HG03108 (cell line): Measurements from ENCODE around the gene SNN.

Experiments used
- ATAC-seq: cut with Tn5 transposase; IDR thresholded peaks from one replicate; pipeline ENCODE4 v1.9.1; 2021; ENCODE audit warnings: moderate library complexity; ENCODE audit not compliant: unreplicated experiment

SNN gene

DNA sequence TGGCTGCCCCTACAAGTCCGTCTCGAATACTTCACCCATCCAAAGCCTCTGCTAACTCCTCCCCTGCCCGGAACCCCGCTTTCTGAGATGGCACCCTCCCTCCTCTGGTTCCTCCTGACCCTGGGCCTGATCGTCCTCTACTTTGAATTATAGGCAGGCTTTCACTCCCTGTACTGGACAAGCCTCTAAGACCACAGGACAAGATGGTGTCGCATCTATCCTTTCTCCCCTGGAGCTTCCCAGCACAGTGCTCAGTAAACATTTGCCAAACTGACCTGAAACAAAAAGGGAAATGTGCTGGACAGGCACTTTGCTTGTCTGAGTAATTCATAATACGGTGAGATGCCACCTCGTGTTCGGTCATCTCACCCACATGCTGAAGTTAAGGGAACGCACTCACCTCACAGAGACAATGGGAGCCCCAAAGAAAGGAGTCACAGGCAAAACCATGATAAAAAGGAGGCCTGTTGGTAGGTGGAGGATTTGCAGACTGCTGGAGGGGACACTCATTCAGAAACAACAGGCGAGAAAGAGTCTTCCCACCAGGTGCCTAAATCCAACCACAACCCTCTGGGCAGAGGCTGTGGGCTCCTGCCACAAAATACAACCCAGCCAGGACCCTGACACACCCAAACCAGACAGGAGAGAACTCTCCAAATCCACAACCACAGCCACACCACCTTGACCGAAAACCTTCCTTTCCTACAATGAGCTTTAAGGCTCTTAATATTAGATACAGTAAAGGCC, 28.2 kb downstream of the SNN start:
- no peak for ATAC-seq

DNA sequence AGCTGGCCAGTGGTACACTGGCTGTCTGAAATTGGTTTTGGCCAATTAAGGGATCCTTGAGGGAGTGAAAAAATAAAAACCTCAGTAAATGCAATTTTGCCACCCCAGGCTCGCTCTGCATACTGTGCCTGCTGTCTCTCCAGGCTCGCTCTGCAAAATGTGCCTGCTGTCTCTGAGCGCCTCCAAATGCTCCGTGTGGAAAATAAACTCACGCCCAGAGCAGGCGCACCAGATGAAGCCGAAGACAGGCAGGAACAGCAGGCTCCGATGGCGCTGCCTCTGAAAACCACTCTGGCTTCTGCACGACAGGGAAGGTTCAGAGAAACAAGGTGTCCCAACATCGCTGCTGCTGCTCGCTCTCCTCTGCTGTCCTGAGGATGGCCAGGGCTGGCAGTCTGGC, 29.1 kb downstream of the SNN start:
- ATAC-seq, result no peak

DNA sequence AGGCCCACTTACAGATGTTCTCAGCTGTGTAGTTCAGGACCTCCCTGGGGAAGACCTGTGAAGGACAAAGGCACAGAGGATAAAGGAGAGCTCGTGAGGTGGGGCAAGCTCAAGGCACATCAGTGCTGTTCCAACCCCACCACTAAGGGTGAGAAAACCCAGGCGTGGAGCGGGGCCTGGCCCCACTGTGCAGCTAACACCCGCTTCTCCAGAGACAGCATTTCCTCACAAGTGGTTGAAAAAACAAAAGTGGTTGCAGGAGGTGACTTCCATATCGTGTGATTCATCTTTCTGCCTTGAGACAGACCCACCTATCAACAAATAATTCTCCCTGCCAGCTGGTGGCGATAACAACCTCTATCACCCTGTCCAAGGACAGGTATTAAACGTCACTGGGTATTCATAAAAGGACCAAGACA, 30.0 kb downstream of the SNN start:
- ATAC-seq, result no peak

DNA sequence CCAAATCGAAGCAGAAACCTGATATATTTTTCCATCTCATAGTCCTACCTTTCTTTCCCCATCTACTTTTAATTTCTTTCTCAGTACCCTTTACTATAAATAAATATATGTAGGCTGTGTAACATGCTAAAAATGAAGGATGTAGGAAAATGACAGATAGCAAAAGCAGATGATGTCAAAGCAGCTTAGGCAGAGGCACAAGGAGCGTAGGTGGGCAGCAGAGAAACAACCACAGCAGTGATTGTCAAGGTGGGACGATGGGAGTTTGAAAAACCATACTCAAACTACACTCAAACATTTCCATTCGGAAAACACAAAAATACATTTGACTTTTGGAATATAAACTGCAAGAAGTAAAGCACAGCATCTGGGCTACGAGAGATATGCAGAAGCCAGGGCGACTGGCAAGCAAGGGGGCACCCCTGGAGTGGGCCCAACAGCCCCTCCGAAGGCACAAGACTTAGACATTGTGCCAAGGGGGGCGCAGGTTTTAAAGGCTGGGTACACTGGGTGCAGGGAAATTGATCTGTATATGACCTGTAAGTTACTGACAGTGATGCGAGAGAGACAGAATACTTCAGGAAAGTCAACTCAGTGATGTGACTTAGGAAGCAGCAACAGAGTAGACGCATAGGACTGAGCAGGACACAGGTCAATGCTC, 31.1 kb downstream of the SNN start:
- ATAC-seq, result no peak

DNA sequence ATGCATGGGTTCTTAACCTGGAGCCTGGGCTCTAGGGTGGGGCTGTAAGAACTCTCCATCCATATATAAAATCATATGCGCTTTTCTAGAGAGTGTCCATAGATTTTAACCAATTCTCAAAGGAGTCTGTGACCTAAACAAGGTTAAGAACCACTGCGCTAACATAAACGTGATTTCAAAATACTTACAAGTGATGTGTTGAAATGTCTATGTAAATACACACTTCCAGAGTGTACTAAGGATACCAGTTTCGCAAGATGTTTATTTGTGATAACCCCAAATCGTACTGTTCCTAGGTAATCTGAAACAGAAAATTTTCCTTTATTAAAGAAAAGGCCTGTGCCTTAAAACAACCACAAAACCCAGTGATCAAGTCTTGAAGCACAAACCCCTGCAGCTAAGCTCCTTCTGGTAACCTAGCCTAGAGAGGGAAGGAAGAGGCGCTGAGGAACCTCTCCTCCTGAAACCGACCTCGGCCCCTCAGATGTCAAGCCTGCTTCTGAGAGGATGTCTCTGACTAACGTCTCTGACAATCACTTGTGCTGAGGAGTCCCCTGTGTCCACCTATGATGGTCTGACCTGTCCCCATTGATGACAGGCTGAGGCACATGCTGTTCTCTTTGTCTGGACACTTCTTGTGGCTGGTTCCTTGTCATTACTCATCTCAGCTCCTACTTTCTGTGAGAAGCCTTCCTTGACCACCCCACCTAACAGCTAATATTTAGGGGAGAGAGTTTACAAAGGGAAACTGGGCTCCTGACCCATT, 32.2 kb downstream of the SNN start:
- ATAC-seq, result no peak

DNA sequence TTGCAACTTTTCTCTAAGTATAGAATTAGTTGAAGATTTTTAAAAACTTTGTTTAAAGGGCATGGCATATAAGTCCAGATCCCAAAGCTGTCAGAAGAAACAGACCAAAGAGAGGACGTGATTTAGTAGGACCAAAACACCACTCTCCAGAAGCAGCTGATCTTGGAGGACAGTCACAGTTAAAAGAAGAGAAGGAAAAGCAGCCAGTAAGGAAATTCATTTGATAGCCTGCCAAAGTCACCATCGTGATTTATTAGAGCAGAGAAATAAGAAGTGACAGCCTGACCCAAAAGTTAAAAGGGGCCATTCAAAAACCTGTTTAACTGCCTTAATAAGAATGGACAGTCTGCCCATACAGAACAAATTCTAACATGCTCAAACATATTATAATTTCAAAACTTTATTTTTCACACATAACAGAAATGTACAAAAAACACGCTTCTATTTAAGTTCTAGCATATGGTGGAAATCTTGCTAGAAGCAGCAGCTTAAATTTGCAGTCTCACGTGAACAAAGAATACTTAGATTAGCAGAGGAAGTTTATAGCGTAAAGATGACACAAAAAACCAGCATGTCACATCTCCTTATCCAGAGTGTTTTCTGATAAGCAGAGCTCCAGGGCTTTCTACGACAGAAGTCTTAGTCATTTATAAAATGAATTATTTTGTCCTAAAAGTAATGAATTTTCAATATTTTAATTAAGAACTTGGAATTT, 37.2 kb downstream of the SNN start:
- no peak for ATAC-seq

DNA sequence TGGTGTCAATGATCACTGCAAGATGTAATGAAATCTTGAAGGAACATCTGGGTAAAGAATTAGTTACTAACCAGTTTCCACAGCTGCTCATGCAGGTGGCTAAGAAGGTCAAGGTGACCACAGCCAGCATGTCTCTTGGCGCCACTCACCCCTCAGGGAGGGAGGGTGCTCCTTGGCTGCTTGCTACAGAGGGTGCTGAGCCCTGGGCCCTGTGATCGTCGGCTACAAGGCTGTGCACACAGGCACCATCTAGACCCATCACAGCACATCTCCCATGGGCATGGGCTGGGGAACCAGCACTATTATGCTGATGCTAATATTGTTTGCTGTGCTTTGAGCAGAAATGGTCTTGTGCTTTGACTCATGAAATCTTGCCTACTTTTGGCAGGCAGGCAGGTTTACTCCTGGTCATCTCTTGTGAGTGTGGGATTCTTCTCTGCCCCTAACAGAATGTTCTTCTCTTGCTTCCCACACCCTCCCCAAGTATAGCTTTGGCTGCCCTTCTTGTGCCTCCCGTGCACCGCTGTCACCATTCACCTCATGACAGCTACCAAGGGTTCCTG, 38.0 kb downstream of the SNN start:
- ATAC-seq, result peak; percentile 82

DNA sequence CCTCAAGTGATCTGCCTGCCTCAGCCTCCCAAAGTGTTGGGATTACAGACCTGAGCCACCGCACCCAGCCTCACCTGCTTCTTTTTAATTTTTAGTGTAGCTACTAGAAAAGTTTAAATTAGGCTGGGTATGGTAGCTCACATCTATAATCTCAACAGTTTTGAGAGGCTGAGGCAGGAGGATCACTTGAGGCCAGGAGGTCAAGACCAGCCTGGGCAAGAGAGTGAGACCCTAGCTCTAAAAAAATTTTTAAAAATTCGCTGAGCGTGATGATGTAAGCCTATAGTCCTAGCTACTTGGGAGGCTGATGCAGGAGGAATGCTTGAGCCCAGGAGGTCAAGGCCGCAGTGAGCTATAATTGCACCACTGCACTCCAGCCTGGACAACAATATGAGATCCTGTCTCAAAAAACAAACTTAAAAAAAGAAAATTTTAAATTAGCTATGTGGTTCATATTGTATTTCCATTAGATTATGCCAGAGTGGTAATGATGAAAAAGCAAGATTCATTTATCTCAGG, 39.5 kb downstream of the SNN start:
- ATAC-seq, result no peak

DNA sequence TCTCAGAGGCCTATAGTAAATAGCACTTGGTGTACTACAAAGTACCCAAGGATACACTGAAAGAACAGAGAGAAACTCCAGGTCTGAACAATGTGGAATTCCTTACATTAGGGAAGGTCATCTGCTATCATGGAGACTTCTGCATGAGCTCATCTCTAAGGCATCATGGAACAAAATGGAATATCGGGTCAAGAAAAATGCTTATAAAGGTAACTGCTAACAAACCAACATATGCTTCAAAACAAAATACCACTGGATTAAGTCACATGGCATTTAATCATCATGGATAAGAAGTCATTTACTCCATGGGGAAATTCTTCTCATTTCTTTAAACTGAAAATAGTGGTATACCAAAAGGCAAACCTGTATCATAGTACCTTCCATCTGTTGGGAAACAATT, 40.2 kb downstream of the SNN start:
- no peak for ATAC-seq

DNA sequence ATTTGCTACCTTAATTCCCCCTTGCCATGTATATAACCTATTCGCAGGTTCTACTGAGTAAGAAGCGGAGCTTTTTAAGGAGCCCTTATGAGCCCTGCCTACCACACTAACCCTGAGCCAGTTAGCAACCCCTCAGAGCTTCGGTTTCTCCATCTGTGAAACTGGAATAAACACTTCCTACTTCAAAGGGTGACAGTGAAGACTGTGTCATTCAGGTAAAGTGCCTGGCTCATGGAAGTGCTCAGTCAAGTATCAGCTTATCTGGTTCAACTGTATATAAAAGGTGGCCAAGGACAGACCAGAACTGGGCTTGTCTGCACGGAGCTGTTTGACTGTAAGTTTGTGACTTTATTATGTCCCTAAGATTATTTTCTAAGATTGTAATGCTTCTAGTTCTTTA, 43.4 kb downstream of the SNN start:
- ATAC-seq, result no peak

DNA sequence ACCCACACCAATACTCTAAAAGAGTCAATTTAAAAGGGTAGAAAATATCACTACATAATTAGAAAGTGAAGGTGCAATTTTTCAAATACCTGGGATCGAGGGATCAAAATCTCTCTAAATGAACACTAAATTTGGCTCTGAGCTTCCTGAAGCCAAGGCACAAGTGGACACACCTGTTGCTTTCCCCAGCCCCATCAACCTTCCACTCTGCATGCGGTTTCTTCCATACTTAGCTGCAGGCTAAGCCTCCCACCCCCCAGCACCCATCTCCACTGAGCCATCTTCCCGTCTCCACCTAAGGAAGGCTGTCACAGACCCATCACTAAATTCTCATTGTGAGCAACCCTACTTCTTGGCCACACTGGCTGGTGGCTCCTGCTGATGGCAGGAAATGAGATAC, 43.9 kb downstream of the SNN start:
- ATAC-seq, result no peak

DNA sequence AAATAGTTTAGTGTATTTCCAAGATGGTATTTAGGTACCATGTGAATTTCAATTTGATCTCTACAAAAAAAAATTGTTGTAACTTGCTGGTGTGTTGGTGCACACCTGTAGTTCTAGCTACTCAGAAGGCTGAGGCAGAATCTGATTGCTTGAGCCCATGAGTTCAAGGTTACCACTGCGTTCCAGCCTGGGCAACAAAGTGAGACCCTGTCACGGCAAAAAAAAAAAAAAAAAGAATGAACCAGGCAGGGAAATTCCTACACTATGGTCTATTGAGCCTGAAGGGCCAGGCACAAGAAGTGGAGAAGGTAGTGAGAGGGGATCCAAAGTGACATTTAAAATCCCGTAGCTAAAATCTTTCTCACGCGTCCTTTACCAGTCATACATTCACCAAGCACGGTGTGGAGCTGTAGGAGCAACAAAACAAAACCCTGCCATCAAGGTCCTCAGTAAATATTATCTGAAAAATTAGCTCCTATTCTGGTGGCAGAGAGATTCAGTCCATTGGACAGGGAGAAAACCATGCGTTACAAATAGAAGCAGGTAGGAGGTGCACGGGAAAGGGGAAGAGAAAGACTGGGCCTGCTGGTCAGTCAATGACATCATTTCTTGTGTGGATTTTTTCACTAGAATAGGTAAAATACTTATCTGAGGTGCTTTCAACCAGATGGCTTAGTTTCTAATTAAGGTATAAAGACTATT, 47.1 kb downstream of the SNN start:
- no peak for ATAC-seq

DNA sequence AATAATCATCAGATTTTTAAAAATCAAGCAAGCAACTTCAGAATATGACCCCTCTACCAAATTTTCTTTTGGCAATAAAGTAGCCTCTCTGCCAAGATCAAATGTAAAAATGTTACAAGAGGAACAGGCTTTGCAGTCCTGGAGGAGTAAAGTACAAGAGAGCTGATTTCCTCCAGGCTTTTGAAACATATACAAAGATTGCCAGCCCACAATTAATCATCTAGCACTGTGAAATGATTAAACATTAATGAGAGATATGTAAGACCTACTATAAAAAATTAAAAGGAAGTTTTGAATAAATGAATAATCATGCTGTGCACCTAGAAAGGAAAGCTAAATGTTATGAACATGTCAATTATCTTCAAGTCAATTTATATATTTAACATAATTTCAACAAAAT, 48.1 kb downstream of the SNN start:
- ATAC-seq, result no peak

DNA sequence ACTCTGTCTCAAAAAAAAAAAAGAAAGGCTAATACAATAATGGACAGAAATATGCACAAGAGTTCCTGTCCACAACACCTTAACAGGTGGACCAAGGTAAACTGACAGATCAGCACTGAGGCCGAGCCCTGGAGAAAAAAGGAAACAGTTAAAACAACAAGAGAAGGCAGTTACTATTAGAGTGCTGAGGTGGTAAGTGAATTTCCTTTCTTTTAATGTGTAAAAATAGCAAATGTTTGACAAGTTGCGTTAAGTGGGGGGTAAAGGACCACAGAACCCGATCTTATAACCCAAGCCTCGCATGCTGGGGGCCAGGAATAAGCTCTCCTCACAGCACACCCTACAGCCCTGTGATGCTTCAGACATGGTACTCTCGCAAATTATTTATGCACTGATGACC, 49.6 kb downstream of the SNN start:
- ATAC-seq, result no peak

DNA sequence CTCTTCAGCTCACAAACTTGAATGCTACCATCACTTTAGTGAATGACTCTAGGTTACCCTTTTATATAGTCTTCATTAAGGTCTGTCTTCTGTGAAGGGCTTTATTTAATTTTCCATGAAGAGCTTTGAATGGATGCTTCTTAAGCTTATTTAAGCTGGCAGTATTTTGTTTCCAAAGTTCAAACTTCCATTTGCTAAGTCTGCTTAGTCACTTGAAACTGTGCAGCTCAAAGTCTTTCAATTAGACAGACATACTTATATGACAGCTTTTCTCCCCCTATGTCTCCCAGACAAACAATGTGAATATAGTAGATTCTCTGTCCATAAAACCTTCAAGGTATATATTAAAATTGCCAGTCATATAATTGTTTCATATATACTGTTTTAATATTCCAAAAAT, 50.9 kb downstream of the SNN start:
- no peak for ATAC-seq

DNA sequence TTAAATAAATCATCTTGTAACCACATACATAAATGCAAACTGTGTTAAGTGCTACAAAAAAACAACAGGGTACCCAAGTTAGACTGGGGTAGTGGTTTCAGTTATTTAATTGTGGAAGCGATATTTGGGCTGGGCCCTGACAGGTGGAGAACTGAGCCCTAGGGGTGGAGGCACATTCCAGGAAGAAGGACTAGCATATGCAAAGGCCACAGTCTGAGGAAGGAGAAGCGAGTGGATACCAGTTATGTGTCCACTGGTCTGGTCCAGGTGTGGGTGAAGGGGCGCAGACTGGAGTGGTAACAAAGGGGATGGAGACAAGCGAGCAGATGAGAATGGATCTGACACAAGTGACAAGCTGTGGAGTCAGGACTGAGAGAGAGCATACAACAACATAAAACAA, 51.5 kb downstream of the SNN start:
- no peak for ATAC-seq

DNA sequence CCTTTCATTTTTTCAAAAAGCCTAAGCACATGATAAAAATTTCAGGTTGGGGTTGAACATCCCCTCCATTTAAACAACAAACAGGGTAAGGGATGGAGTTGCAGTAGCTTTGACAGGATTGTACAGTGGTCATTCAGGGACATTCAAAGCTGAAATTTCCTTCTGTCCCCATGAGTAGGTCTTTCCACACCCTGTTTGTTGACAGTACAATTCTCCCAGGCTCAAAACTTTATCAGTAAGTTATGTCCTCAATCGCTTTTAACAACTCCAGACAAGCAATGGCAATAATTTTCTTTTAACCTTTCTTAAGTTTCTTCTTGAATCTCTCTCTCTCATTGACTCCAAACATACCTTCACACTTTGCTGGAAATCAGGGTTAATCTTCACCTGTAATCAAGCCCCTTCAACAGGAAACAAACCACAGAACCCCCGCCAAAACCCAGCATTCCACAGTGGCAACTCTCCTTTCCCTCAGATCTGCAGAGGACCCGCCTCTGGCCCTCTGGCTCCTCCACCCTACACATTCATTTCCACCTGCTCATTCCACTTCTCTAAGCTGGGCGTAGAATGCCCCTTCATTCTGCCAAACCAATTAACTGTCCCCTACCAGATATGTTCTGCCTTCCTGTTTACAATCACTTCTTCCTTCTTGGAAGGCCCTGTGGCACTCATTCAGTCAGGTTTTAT, 53.7 kb downstream of the SNN start:
- ATAC-seq, result no peak

DNA sequence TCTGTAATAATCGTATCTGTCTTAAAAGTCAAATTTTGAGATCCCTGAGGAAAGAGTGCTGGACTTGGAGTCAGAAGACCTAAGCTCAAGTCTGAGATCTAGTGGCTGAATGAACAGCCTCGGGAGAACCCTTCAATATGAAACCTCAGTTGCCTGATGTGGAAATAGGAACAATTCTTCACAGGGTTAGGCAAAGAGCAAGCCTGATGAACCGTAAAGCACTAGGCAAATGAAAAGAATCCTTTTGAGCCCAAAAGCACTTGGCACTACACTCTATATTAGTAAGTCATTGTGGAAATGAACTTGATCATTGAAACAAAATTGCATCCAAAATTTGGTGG, 54.2 kb downstream of the SNN start:
- ATAC-seq, result no peak

DNA sequence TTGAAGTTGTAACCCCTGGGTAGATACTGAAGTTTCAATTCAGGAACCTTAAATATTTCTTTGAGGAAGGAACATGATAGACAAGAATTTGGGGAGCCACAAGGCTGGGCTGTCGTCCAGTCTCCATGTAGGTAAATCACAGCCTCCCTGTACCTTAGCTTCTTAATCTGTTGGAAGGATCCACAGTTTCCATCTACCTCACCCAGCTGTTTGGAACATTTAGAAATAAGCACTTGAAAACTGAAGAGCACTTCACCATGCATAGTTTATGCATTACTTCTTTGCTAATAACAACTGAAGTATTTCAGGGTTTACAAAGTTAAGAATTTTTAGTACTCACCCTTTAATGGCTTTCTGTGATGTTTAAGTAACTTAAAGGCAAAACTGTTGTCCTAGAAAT, 57.2 kb downstream of the SNN start:
- no peak for ATAC-seq

DNA sequence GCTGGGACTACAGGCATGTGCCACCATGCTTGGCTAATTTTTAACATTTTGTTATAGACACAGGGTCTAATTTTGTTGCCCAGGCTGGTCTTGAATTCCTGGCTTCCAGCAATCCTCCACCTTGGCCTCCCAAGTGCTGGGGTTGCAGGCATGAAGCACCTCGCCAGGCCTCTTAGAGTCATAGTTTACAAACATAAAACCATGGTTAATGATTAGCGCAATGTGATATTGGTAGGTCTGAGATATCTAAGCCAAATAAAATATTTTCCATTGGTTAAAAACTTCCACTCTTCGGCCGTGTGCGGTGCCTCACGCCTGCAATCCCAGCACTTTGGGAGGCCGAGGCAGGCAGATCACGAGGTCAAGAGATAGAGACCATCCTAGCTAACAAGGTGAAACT, 57.8 kb downstream of the SNN start:
- ATAC-seq, result no peak
